Activated effector memory CD4-positive, alpha-beta T cell treated with anti-CD3 and anti-CD28 coated beads, Interleukin-2, amount 50 U/mL, for 16 hours (primary cell): ENCODE results near the gene SNAPC2.

Experiments used
- DNase-seq: peaks from one replicate; pipeline ENCODE4 v3.0.0-alpha.2; 2020

The SNAPC2 gene

GRCh38 chr19:7923295-7924191, 3.4 kb downstream of the SNAPC2 start:
- DNase-seq: no peak

GRCh38 chr19:7924241-7924640, 4.1 kb downstream of the SNAPC2 start:
- no peak for DNase-seq

- no peak for DNase-seq
Observed at GRCh38 chr19:7924651-7925170, 4.6 kb downstream of the SNAPC2 start.

GRCh38 chr19:7925171-7925851, 5.2 kb downstream of the SNAPC2 start:
- DNase-seq: peak; percentile 91

- peak; percentile 93 for DNase-seq
Observed at GRCh38 chr19:7926021-7926726, 6.0 kb downstream of the SNAPC2 start, which contains the start of gene CTXN1. Gene CTXN1 (minus strand): TSS chr19:7926135. CDS start chr19:7925538, 597 bp downstream.

GRCh38 chr19:7926727-7927604, 6.8 kb downstream of the SNAPC2 start:
- peak; percentile 61 for DNase-seq

GRCh38 chr19:7927605-7928333, 7.6 kb downstream of the SNAPC2 start:
- DNase-seq: peak; percentile 62

- DNase-seq: no peak
Observed at GRCh38 chr19:7928334-7928706, 8.2 kb downstream of the SNAPC2 start.

- DNase-seq: peak; percentile 87
Observed at GRCh38 chr19:7928741-7929701, 8.9 kb downstream of the SNAPC2 start.

GRCh38 chr19:7930030-7930429, 9.9 kb downstream of the SNAPC2 start:
- peak; percentile 65 for DNase-seq

- no peak for DNase-seq
Observed at GRCh38 chr19:7930765-7931164, 10.6 kb downstream of the SNAPC2 start.

GRCh38 chr19:7931221-7932061, 11.3 kb downstream of the SNAPC2 start:
- DNase-seq: peak; percentile 62

GRCh38 chr19:7932276-7932929, 12.3 kb downstream of the SNAPC2 start:
- peak; percentile 58 for DNase-seq

GRCh38 chr19:7932930-7933300, 12.8 kb downstream of the SNAPC2 start:
- no peak for DNase-seq

GRCh38 chr19:7933411-7933810, 13.3 kb downstream of the SNAPC2 start:
- DNase-seq: no peak

- no peak for DNase-seq
Observed at GRCh38 chr19:7933828-7934725, 13.9 kb downstream of the SNAPC2 start.

- no peak for DNase-seq
Observed at GRCh38 chr19:7934766-7935165, 14.6 kb downstream of the SNAPC2 start.

- no peak for DNase-seq
Observed at GRCh38 chr19:7940841-7941240, 20.7 kb downstream of the SNAPC2 start.
